ENCODE results near the gene SIL1. TPM values are rescaled to one million over a fixed set of nuclear protein-coding genes. Genes with fewer than 3 reads are reported as not detected.
"Not testable (repeated sequence)": the region's sequence is repeated elsewhere in the genome, so short reads cannot be mapped to it uniquely, and the experiment has no call there.

Gene SIL1
- total and polyA plus RNA-seq, 2 of the 13 experiments (the other 11 are each of a cell fraction or from before 2014, with no cell fraction given): 26.0 to 30.0 TPM

DNA sequence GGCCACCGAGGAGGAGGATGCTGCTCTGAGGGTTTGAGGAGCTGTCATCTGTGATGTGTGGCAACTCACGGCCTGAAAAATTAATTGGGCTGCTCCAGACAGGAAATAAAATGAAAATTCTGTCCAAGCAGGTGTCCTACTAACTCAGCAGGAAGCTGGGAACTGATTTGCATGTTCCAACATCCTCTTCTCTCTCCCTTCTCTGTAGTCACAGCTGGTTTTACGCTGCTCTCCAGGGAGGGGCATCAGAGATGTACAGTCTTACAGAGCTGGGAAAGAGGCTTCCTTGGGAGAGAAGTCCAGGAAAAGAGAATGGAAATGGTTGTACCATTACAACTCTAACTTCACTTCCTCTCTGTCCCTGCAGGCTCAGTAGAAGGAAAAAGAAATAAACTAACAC lies 24.2 kb upstream of the SIL1 start:
- Histone ChIP-seq H3K9ac (ENCODE audit: insufficient read depth, low read depth, low read length) (no peak overlapping the region), H3K4me1 (ENCODE audit: insufficient read depth, low read length) (peaks cover 34% of the 10 kb centered on the region), H3K4me2 (ENCODE audit: low read depth, low read length) (peak overlapping the region; percentile 68), H2AFZ (ENCODE audit: low read length) (peak overlapping the region; percentile 86), H4K20me1 (ENCODE audit: insufficient read depth, low read length) (no peaks in the 10 kb centered on the region), H3K36me3 (replicated peaks in 1 of 2; ENCODE audit: control insufficient read depth in 1 of 2, insufficient read depth in 2 of 2, low read length in 2 of 2) (no peaks in the 10 kb centered on the region), H3K4me3 (replicated peaks in 1 of 3; ENCODE audit: insufficient read depth in 1 of 3, low read depth in 2 of 3, low read length in 3 of 3) (peak overlapping the region in 1 of 3 experiments; percentile 49; a peak in 2 of 6 replicates), H3K9me3 (ENCODE audit: low read length) (no peaks in the 10 kb centered on the region), H3K27ac (ENCODE audit: extremely low read length, insufficient read depth, low read length) (no peak overlapping the region), H3K27me3 (ENCODE audit: control insufficient read depth in 1 of 2, insufficient read depth in 2 of 2, low read length in 2 of 2) (no peaks in the 10 kb centered on the region; a peak in 1 of 5 replicates), H3K79me2 (ENCODE audit: insufficient read depth, low read length) (no peaks in the 10 kb centered on the region)
- 11% methylated on average over 3 of the region's 3 CpGs for WGBS (ENCODE audit: low lambda C conversion rate)
- in situ Hi-C loops (cut with HindIII; ENCODE audit: extremely low pct_ligation_motif_present, low pct_unique_long_range_greater_than_20kb) (no loop called here), intact Hi-C loops (cut with micrococcal nuclease; ENCODE audit: unreplicated experiment) (no loop called here)
- no peak for TF ChIP-seq RBM22 (optimal IDR thresholded peaks at IDR 0.05; ENCODE audit: low read length)
- TF ChIP-seq, protein P1, sequence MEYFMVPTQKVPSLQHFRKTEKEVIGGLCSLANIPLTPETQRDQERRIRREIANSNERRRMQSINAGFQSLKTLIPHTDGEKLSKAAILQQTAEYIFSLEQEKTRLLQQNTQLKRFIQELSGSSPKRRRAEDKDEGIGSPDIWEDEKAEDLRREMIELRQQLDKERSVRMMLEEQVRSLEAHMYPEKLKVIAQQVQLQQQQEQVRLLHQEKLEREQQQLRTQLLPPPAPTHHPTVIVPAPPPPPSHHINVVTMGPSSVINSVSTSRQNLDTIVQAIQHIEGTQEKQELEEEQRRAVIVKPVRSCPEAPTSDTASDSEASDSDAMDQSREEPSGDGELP (IDR thresholded peaks at IDR 0.05; ENCODE audit: borderline replicate concordance, low read depth): peak; percentile 40; the same call in 1 of the 2 replicates
- no peak for TF ChIP-seq RARG (CRISPR knock-in tag; IDR thresholded peaks at IDR 0.05; ENCODE audit: low read depth)
- TF ChIP-seq, protein P2, sequence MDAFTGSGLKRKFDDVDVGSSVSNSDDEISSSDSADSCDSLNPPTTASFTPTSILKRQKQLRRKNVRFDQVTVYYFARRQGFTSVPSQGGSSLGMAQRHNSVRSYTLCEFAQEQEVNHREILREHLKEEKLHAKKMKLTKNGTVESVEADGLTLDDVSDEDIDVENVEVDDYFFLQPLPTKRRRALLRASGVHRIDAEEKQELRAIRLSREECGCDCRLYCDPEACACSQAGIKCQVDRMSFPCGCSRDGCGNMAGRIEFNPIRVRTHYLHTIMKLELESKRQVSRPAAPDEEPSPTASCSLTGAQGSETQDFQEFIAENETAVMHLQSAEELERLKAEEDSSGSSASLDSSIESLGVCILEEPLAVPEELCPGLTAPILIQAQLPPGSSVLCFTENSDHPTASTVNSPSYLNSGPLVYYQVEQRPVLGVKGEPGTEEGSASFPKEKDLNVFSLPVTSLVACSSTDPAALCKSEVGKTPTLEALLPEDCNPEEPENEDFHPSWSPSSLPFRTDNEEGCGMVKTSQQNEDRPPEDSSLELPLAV (CRISPR knock-in tag; conservative IDR thresholded peaks at IDR 0.05; ENCODE audit: low read depth): no peak
- ChIA-PET CTCF (ENCODE audit: low intra/inter-chr PET ratio, low total read pairs) (no interaction called here), POLR2A (no interaction called here)
- ATAC-seq: peak; percentile 67
- no peak for FAIRE-seq
- BruUV-seq (replicated peaks): no TSS peak
- no peak for DNase-seq (ENCODE audit: low spot score)

DNA sequence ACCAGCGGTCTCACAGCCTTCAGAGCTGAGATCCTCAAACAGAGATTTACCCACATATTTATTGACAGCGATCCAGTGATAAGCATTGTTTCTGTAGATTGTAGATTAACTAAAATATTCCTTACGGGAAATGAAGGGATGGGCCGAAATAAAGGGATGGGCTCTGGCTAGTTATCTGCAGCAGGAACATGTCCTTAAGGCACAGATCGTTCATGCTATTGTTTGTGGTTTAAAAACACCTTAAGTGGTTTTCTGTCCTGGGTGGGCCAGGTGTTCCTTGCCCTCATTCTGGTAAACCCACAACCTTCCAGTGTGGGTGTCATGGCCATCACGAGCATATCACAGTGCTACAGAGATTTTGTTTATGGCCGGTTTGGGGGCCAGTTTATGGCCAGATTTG lies 19.9 kb upstream of the SIL1 start:
- POLR2A ChIA-PET; H4K20me1 ChIP-seq (ENCODE audit: insufficient read depth, low read length); H3K27me3 ChIP-seq (ENCODE audit: control insufficient read depth in 1 of 2, insufficient read depth in 2 of 2, low read length in 2 of 2); in situ Hi-C loops (cut with HindIII; ENCODE audit: extremely low pct_ligation_motif_present, low pct_unique_long_range_greater_than_20kb); ATAC-seq; H3K27ac ChIP-seq (ENCODE audit: extremely low read length, insufficient read depth, low read length); H3K4me2 ChIP-seq (ENCODE audit: low read depth, low read length); H3K9ac ChIP-seq (ENCODE audit: insufficient read depth, low read depth, low read length); DNase-seq (ENCODE audit: low spot score); H3K9me3 ChIP-seq (ENCODE audit: low read length); H3K4me3 ChIP-seq (replicated peaks in 1 of 3; ENCODE audit: insufficient read depth in 1 of 3, low read depth in 2 of 3, low read length in 3 of 3); BruUV-seq (replicated peaks); FAIRE-seq; CTCF ChIA-PET (ENCODE audit: low intra/inter-chr PET ratio, low total read pairs); H3K36me3 ChIP-seq (replicated peaks in 1 of 2; ENCODE audit: control insufficient read depth in 1 of 2, insufficient read depth in 2 of 2, low read length in 2 of 2); H3K79me2 ChIP-seq (ENCODE audit: insufficient read depth, low read length); intact Hi-C loops (cut with micrococcal nuclease; ENCODE audit: unreplicated experiment); H2AFZ ChIP-seq (ENCODE audit: low read length): not testable (repeated sequence)
- peaks cover 15% of the 10 kb centered on the region for H3K4me1 ChIP-seq (ENCODE audit: insufficient read depth, low read length)
- peak; percentile 99 for TF ChIP-seq ZNF761 (CRISPR knock-in tag; conservative IDR thresholded peaks at IDR 0.05)
- 46% methylated on average over 6 of the region's 7 CpGs for WGBS (ENCODE audit: low lambda C conversion rate)
